HCT116 (cell line): ENCODE data around the gene PHACTR1. TPM values are rescaled to one million over a fixed set of nuclear protein-coding genes. Genes with fewer than 3 reads are reported as not detected.

Experiments
- ATAC-seq: fragments of 200-7000 bp; cut with Tn5 transposase; 2 replicates; pipeline ENCODE4 v1.9.1; 2020; ENCODE audit warnings: mild to moderate bottlenecking, moderate library complexity
- BruUV-seq: library from RNA; stranded (reverse); fragments of 400-500 nt; replicated peaks from 2 replicates; lab custom pipeline; 2021; lab: Mats Ljungman, UMichigan
- CTCF ChIA-PET: fragments of 300-600 bp; sonication (Branson Sonifier 250); formaldehyde crosslinking; loops from one replicate; lab custom pipeline; 2021; ENCODE audit warnings: antibody characterized with exemption; lab: Charles Lee
- POLR2A ChIA-PET: fragments of 300-600, 350-600 bp; sonication (Branson Sonifier 250); formaldehyde crosslinking; loops from one replicate; lab custom pipeline; 2021; ENCODE audit warnings: antibody characterized with exemption; lab: Charles Lee
- RAD21 ChIA-PET, 2 experiments: fragments of 300-600 bp; sonication (Branson Sonifier 250); formaldehyde crosslinking; loops; one replicate each; lab custom pipeline; 2023; ENCODE audit warnings: low total read pairs in 2 of 2; ENCODE audit not compliant: uncharacterized antibody in 2 of 2, unreplicated experiment in 2 of 2, low non-redundant PET in 1 of 2; lab: Charles Lee
- DNase-seq: peaks from one replicate; pipeline ENCODE4 v3.0.0-alpha.2; 2010; ENCODE audit warnings: low read depth, low spot score
- H2AFZ ChIP-seq: fragments of 200-600 bp; shearing (Covaris generic), sonication (generic); 2 replicates; pipeline ENCODE4 v1.6.1; 2017; ENCODE audit warnings: low read depth, mixed run types, mixed read lengths, antibody characterized with exemption, low read length; ENCODE audit not compliant: poor library complexity, severe bottlenecking
- H3K27ac ChIP-seq: 2 replicates; pipeline ENCODE4 v1.5.1; 2012; ENCODE audit warnings: low read depth, low read length
- H3K27me3 ChIP-seq: fragments of 200-600 bp; sonication (generic); 2 replicates; pipeline ENCODE4 v1.6.1; 2016; ENCODE audit warnings: mixed run types, low read length, mixed read lengths; ENCODE audit not compliant: insufficient read depth
- H3K36me3 ChIP-seq, 2 experiments: fragments of 200-500 bp in 1 of 2; fragments of 200-600 bp in 1 of 2; sonication (Bioruptor generic) in 1 of 2; sonication (generic) in 1 of 2; 2 replicates each; pipeline versions ENCODE4 v1.5.1 to v1.6.1; 2014 to 2016; ENCODE audit warnings: low read length in 2 of 2, inconsistent platforms in 1 of 2, mixed read lengths in 1 of 2, mixed run types in 1 of 2; ENCODE audit not compliant: insufficient read depth in 2 of 2, control insufficient read depth in 1 of 2
- H3K4me1 ChIP-seq, 2 experiments: fragments of 200-600 bp in 1 of 2; sonication (generic) in 1 of 2; 2 replicates each; pipeline versions ENCODE4 v1.5.1 to v1.6.1; 2012 to 2017; ENCODE audit warnings: low read length in 2 of 2, inconsistent platforms in 1 of 2, mild to moderate bottlenecking in 1 of 2, mixed read lengths in 1 of 2, mixed run types in 1 of 2, moderate library complexity in 1 of 2; ENCODE audit not compliant: insufficient read depth in 2 of 2, control insufficient read depth in 1 of 2
- H3K4me2 ChIP-seq: fragments of 200-600 bp; sonication (generic); 2 replicates; pipeline ENCODE4 v1.6.1; 2017; ENCODE audit warnings: mixed run types, low read length, mixed read lengths
- H3K4me3 ChIP-seq, 2 experiments: fragments of 200-600 bp in 1 of 2; sonication (generic) in 1 of 2; replicated peaks in 1 of 2; 2 replicates each; pipeline ENCODE4 v1.5.1; 2011 to 2016; ENCODE audit warnings: low read length in 2 of 2, control low read depth in 1 of 2, low read depth in 1 of 2, mild to moderate bottlenecking in 1 of 2, mixed read lengths in 1 of 2, mixed run types in 1 of 2
- H3K79me2 ChIP-seq: fragments of 200-600 bp; sonication (generic); 2 replicates; pipeline ENCODE4 v1.6.1; 2017; ENCODE audit warnings: mild to moderate bottlenecking, mixed run types, low read length, moderate library complexity, mixed read lengths; ENCODE audit not compliant: insufficient read depth
- H3K9ac ChIP-seq: fragments of 200-600 bp; sonication (generic); 2 replicates; pipeline ENCODE4 v1.6.1; 2016; ENCODE audit warnings: low read length, mixed read lengths
- H3K9me2 ChIP-seq: fragments of 200-600 bp; sonication (generic), shearing (Covaris generic); 2 replicates; pipeline ENCODE4 v1.6.1; 2017; ENCODE audit warnings: mixed run types, mild to moderate bottlenecking, moderate library complexity; ENCODE audit not compliant: insufficient read depth
- H3K9me3 ChIP-seq, 2 experiments: fragments of 200-500 bp in 1 of 2; fragments of 200-600 bp in 1 of 2; sonication (Bioruptor generic) in 1 of 2; sonication (generic) in 1 of 2; 2 replicates each; pipeline ENCODE4 v1.6.1; 2014 to 2017; ENCODE audit warnings: low read length in 2 of 2, mixed read lengths in 2 of 2, inconsistent platforms in 1 of 2, low read depth in 1 of 2, mild to moderate bottlenecking in 1 of 2, mixed run types in 1 of 2, moderate library complexity in 1 of 2; ENCODE audit not compliant: control insufficient read depth in 1 of 2, insufficient read depth in 1 of 2
- H4K20me1 ChIP-seq: fragments of 200-600 bp; sonication (generic), shearing (Covaris generic); 2 replicates; pipeline ENCODE4 v1.6.1; 2017; ENCODE audit warnings: mixed run types, mild to moderate bottlenecking, moderate library complexity; ENCODE audit not compliant: insufficient read depth
- CBX3 ChIP-seq: IDR thresholded peaks from 2 replicates; pipeline ENCODE4 v1.6.1; 2012; ENCODE audit warnings: low read depth
- EGR1 ChIP-seq: IDR thresholded peaks from 2 replicates; pipeline ENCODE4 v1.6.1; 2012; ENCODE audit warnings: low read depth
- EZH2 ChIP-seq: fragments of 200-600 bp; sonication (generic); IDR thresholded peaks from 2 replicates; pipeline ENCODE4 v1.6.1; 2017; ENCODE audit warnings: antibody characterized with exemption, mixed run types
- EZH2phosphoT487 ChIP-seq: fragments of 200-600 bp; IDR thresholded peaks from 2 replicates; pipeline ENCODE4 v1.6.1; 2018; ENCODE audit warnings: antibody characterized with exemption, borderline replicate concordance
- JUND ChIP-seq: IDR thresholded peaks from 2 replicates; pipeline ENCODE4 v1.6.1; 2012
- POLR2AphosphoS5 ChIP-seq: IDR thresholded peaks from 2 replicates; pipeline ENCODE4 v1.6.1; 2011; ENCODE audit warnings: mild to moderate bottlenecking, low read depth, low read length, moderate library complexity
- RAD21 ChIP-seq: IDR thresholded peaks from 2 replicates; pipeline ENCODE4 v1.6.1; 2012; ENCODE audit warnings: low read depth, mild to moderate bottlenecking
- SIN3A ChIP-seq: IDR thresholded peaks from 2 replicates; pipeline ENCODE4 v1.6.1; 2012; ENCODE audit warnings: low read depth
- SP1 ChIP-seq: IDR thresholded peaks from 2 replicates; pipeline ENCODE4 v1.6.1; 2012; ENCODE audit warnings: low read depth
- SRF ChIP-seq: IDR thresholded peaks from 2 replicates; pipeline ENCODE4 v1.6.1; 2012; ENCODE audit warnings: low read depth
- TCF7L2 ChIP-seq: IDR thresholded peaks from 2 replicates; pipeline ENCODE4 v1.7.0; 2011; ENCODE audit warnings: borderline replicate concordance, inconsistent platforms; ENCODE audit not compliant: insufficient read depth, insufficient read length; ENCODE audit errors: extremely low read depth
- ZFX ChIP-seq: fragments of 450-650 bp; IDR thresholded peaks from 2 replicates; pipeline ENCODE4 v1.6.1; 2017
- ZNF274 ChIP-seq: fragments of 200-500 bp; sonication (Bioruptor generic); IDR thresholded peaks from 2 replicates; pipeline ENCODE4 v1.6.1; 2014; ENCODE audit warnings: mild to moderate bottlenecking, low read depth, low read length, inconsistent platforms
- intact Hi-C: fragments of 100-400 bp; cut with micrococcal nuclease; formaldehyde crosslinking; loops from 2 replicates; pipeline ENCODE4 v1.10.0; 2022
- total RNA-seq: library from RNA; stranded (reverse); gene quantifications from one replicate; pipeline ENCODE4 v1.2.1, GENCODE V29; 2021; ENCODE audit not compliant: unreplicated experiment
- TF ChIP-seq, protein P1 (sequence below): IDR thresholded peaks from 2 replicates; pipeline ENCODE4 v1.6.1; 2012
- TF ChIP-seq, protein P2 (sequence below): IDR thresholded peaks from 2 replicates; pipeline ENCODE4 v1.6.1; 2012; ENCODE audit warnings: low read depth
- TF ChIP-seq, protein P3 (sequence below): IDR thresholded peaks from 2 replicates; pipeline ENCODE4 v1.6.1; 2011; ENCODE audit warnings: mild to moderate bottlenecking, low read length, moderate library complexity; ENCODE audit not compliant: insufficient replicate concordance; ENCODE audit errors: extremely low read depth

Gene PHACTR1
- total RNA-seq, 1 experiment from 2014 or later, result 0.17 TPM

DNA sequence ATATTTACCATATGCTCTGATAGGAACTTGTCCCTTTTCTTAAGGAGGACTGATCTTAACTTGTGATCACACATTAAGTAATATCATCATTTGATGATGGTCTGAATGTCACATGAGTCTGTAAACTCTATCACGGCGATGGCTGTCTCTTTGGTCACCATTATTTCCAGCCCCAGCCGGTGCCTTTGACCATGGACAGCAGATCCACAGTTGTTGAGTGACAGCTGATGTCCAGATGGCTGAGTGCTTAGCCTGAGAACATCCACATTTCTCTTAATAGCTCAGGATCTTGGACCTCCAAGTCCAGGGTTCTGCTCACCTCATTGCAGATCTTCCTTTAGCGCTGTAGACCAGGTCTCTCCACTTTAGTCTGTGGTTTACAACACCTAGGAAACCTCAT lies 440.7 kb downstream of the PHACTR1 start:
- Histone ChIP-seq H3K27me3 (peaks cover 22% of the 10 kb centered on the region; the same call in 1 of the 2 replicates), H3K4me2 (no peak overlapping the region), H3K79me2 (no peaks in the 10 kb centered on the region), H3K9me2 (no peaks in the 10 kb centered on the region), H2AFZ (no peak overlapping the region), H3K9ac (no peak overlapping the region), H3K36me3 (no peaks in the 10 kb centered on the region), H4K20me1 (no peaks in the 10 kb centered on the region), H3K4me1 (no peaks in the 10 kb centered on the region), H3K9me3 (no peaks in the 10 kb centered on the region), H3K4me3 (no peak overlapping the region), H3K27ac (no peak overlapping the region)
- ChIA-PET RAD21 (no interaction called here), CTCF (no interaction called here), POLR2A (no interaction called here)
- intact Hi-C loops, result no loop called here
- no TSS peak for BruUV-seq
- TF ChIP-seq RAD21 (no peak), ZNF274 (no peak), ZFX (no peak), SP1 (no peak), TCF7L2 (no peak), CBX3 (no peak), JUND (no peak), SRF (no peak), POLR2AphosphoS5 (no peak), EZH2 (no peak), EZH2phosphoT487 (no peak)
- TF ChIP-seq, protein P1, sequence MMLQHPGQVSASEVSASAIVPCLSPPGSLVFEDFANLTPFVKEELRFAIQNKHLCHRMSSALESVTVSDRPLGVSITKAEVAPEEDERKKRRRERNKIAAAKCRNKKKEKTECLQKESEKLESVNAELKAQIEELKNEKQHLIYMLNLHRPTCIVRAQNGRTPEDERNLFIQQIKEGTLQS, result no peak
- no peak for ATAC-seq
- DNase-seq, result no peak

DNA sequence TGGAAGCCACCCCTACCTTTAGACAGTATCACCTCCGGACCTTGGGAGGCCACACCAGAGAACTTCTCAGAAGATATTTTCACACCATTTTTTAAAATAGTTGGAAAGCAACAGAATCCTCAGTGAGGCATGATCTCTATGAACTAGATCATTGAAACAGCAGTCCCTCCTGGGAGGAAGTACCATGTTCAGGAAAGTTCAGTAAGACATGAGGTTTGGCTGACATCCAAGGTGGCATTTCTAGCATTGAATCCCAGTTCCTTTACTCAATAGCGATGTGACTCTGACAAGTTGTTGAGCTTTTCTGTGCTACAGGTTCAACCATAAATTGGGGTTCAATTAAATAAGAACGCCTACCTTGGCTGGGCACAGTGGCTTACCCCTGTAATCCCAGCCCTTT lies 442.7 kb downstream of the PHACTR1 start:
- Histone ChIP-seq H3K36me3 (no peaks in the 10 kb centered on the region), H2AFZ (no peak overlapping the region), H3K4me2 (no peak overlapping the region), H3K79me2 (no peaks in the 10 kb centered on the region), H3K9me2 (no peaks in the 10 kb centered on the region), H4K20me1 (no peaks in the 10 kb centered on the region), H3K9me3 (no peaks in the 10 kb centered on the region), H3K9ac (no peak overlapping the region), H3K27ac (no peak overlapping the region), H3K27me3 (peaks cover 18% of the 10 kb centered on the region), H3K4me3 (no peak overlapping the region), H3K4me1 (no peaks in the 10 kb centered on the region)
- ChIA-PET POLR2A (no interaction called here), CTCF (no interaction called here), RAD21 (no interaction called here)
- DNase-seq (no peak), ATAC-seq (no peak)
- intact Hi-C loops, result no loop called here
- no TSS peak for BruUV-seq
- TF ChIP-seq SIN3A (no peak), POLR2AphosphoS5 (no peak), SRF (no peak), EGR1 (no peak), CBX3 (no peak)
- TF ChIP-seq, protein P2, sequence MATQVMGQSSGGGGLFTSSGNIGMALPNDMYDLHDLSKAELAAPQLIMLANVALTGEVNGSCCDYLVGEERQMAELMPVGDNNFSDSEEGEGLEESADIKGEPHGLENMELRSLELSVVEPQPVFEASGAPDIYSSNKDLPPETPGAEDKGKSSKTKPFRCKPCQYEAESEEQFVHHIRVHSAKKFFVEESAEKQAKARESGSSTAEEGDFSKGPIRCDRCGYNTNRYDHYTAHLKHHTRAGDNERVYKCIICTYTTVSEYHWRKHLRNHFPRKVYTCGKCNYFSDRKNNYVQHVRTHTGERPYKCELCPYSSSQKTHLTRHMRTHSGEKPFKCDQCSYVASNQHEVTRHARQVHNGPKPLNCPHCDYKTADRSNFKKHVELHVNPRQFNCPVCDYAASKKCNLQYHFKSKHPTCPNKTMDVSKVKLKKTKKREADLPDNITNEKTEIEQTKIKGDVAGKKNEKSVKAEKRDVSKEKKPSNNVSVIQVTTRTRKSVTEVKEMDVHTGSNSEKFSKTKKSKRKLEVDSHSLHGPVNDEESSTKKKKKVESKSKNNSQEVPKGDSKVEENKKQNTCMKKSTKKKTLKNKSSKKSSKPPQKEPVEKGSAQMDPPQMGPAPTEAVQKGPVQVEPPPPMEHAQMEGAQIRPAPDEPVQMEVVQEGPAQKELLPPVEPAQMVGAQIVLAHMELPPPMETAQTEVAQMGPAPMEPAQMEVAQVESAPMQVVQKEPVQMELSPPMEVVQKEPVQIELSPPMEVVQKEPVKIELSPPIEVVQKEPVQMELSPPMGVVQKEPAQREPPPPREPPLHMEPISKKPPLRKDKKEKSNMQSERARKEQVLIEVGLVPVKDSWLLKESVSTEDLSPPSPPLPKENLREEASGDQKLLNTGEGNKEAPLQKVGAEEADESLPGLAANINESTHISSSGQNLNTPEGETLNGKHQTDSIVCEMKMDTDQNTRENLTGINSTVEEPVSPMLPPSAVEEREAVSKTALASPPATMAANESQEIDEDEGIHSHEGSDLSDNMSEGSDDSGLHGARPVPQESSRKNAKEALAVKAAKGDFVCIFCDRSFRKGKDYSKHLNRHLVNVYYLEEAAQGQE, result no peak
- TF ChIP-seq, protein P3, sequence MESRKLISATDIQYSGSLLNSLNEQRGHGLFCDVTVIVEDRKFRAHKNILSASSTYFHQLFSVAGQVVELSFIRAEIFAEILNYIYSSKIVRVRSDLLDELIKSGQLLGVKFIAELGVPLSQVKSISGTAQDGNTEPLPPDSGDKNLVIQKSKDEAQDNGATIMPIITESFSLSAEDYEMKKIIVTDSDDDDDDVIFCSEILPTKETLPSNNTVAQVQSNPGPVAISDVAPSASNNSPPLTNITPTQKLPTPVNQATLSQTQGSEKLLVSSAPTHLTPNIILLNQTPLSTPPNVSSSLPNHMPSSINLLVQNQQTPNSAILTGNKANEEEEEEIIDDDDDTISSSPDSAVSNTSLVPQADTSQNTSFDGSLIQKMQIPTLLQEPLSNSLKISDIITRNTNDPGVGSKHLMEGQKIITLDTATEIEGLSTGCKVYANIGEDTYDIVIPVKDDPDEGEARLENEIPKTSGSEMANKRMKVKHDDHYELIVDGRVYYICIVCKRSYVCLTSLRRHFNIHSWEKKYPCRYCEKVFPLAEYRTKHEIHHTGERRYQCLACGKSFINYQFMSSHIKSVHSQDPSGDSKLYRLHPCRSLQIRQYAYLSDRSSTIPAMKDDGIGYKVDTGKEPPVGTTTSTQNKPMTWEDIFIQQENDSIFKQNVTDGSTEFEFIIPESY, result no peak
